Activated naive CD8-positive, alpha-beta T cell treated with anti-CD3 and anti-CD28 coated beads for 36 hours (primary cell): ENCODE data around the gene TAGLN. TPM values are rescaled to one million over a fixed set of nuclear protein-coding genes. Genes with fewer than 3 reads are reported as not detected.

Experiments used
- DNase-seq: peaks from one replicate; pipeline ENCODE4 v3.0.0; 2021
- H3K27ac Mint-ChIP-seq: one replicate; pipeline ENCODE4 v1.8.0; 2022; ENCODE audit warnings: mild to moderate bottlenecking, moderate library complexity, mixed read lengths
- H3K27me3 Mint-ChIP-seq: one replicate; pipeline ENCODE4 v1.8.0; 2022; ENCODE audit warnings: mild to moderate bottlenecking, mixed read lengths
- H3K36me3 Mint-ChIP-seq: one replicate; pipeline ENCODE4 v1.8.0; 2021; ENCODE audit warnings: mild to moderate bottlenecking, mixed read lengths
- H3K4me1 Mint-ChIP-seq: one replicate; pipeline ENCODE4 v1.8.0; 2021; ENCODE audit warnings: mixed read lengths
- H3K4me3 Mint-ChIP-seq: one replicate; pipeline ENCODE4 v1.8.0; 2022; ENCODE audit warnings: mild to moderate bottlenecking, moderate library complexity, mixed read lengths
- H3K9me3 Mint-ChIP-seq: one replicate; pipeline ENCODE4 v1.8.0; 2022; ENCODE audit warnings: mixed read lengths
- total RNA-seq, 2 experiments: library from RNA; stranded (reverse); gene quantifications; one replicate each; pipeline ENCODE4 v1.2.3, GENCODE V29; 2021

The TAGLN gene
- total RNA-seq, 2 experiments from 2014 or later: 2.0 TPM

GRCh38 chr11:117248341-117248740 is 49.2 kb downstream of the TAGLN start:
- peaks cover 19% of the 10 kb centered on the region for H3K36me3 Mint-ChIP-seq
- H3K4me3 Mint-ChIP-seq: no peak overlapping the region
- no peaks in the 10 kb centered on the region for H3K27me3 Mint-ChIP-seq
- no peak overlapping the region for H3K27ac Mint-ChIP-seq
- DNase-seq: no peak
- no peaks in the 10 kb centered on the region for H3K9me3 Mint-ChIP-seq
- H3K4me1 Mint-ChIP-seq: no peaks in the 10 kb centered on the region

GRCh38 chr11:117249571-117249970 is 50.4 kb downstream of the TAGLN start:
- H3K9me3 Mint-ChIP-seq: no peaks in the 10 kb centered on the region
- H3K36me3 Mint-ChIP-seq: peaks cover 16% of the 10 kb centered on the region
- H3K27ac Mint-ChIP-seq: no peak overlapping the region

GRCh38 chr11:117251506-117251905 is 52.3 kb downstream of the TAGLN start:
- Mint-ChIP-seq H3K27ac (no peak overlapping the region), H3K4me1 (no peaks in the 10 kb centered on the region), H3K4me3 (no peak overlapping the region), H3K36me3 (peaks cover 16% of the 10 kb centered on the region), H3K27me3 (no peaks in the 10 kb centered on the region), H3K9me3 (no peaks in the 10 kb centered on the region)
- no peak for DNase-seq

More at GRCh38 chr11:117249571-117249970, 50.4 kb downstream of the TAGLN start:
- Mint-ChIP-seq H3K4me3 (no peak overlapping the region), H3K4me1 (no peaks in the 10 kb centered on the region), H3K27me3 (no peaks in the 10 kb centered on the region)
- DNase-seq: no peak

- no peak for DNase-seq
- Mint-ChIP-seq H3K27me3 (no peaks in the 10 kb centered on the region), H3K36me3 (peaks cover 4% of the 10 kb centered on the region), H3K4me3 (no peak overlapping the region), H3K27ac (no peak overlapping the region), H3K4me1 (peaks cover 2% of the 10 kb centered on the region), H3K9me3 (no peaks in the 10 kb centered on the region)
Measured at GRCh38 chr11:117255966-117256365, 56.8 kb downstream of the TAGLN start.

GRCh38 chr11:117256573-117256972 is 57.4 kb downstream of the TAGLN start:
- Mint-ChIP-seq H3K36me3 (peaks cover 3% of the 10 kb centered on the region), H3K4me3 (no peak overlapping the region), H3K4me1 (peaks cover 2% of the 10 kb centered on the region), H3K9me3 (no peaks in the 10 kb centered on the region), H3K27me3 (no peaks in the 10 kb centered on the region), H3K27ac (no peak overlapping the region)
- DNase-seq: no peak

Other genes starting within 250 kb of the TAGLN start
- 10 to 100 TPM; 22.8 to 24.0 TPM for gene SIK3, start 100.9 kb upstream of the TAGLN start, total RNA-seq
- gene PAFAH1B2, start 55.1 kb upstream of the TAGLN start, total RNA-seq: 10 to 100 TPM; 67.5 to 67.6 TPM
- gene SIDT2, start 20.6 kb upstream of the TAGLN start, total RNA-seq: 1 to 10 TPM; 8.0 to 8.7 TPM
- gene PCSK7, start 32.7 kb downstream of the TAGLN start, total RNA-seq: 10 to 100 TPM; 85.0 to 85.9 TPM
- gene RNF214, start 33.3 kb downstream of the TAGLN start, total RNA-seq: 10 to 100 TPM; 16.6 to 17.3 TPM
- 1 to 10 TPM; 3.1 to 3.8 TPM for gene BACE1-AS, start 92.0 kb downstream of the TAGLN start, total RNA-seq
- 1 to 10 TPM in 1 of 2 experiments, under 1 TPM in 1; 0.90 to 1.2 TPM for gene BACE1, start 116.9 kb downstream of the TAGLN start, total RNA-seq
- gene CEP164, start 128.5 kb downstream of the TAGLN start, total RNA-seq: 10 to 100 TPM; 24.8 to 28.3 TPM